ENCODE data around the gene ACBD4.
A peak's percentile ranks its signal among the peaks of the same experiment; 100 is the strongest.

Gene ACBD4

DNA sequence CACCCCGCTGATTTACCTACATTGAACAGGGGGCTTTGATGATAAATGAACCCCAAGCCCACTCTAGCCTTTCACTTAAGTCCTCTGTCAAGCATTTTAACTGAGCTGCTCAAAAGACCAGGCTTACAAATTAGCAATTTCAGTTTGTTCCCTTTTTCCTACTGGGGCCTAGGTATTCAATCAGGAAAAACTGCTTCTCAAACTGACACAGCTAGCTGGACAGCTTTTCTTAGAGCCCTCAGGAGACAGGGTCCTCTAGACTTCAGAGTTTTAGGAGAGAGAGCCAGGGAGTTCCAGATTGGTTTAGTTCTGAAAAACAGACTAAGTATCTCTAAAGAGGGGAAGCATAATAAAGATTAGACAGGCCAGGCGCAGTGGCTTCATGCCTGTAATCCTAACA, 20.0 kb downstream of the ACBD4 start:
- no peak for DNase-seq (ENCODE audit: low spot score)

- no peak for DNase-seq (ENCODE audit: low spot score)
Observed at GRCh38 chr17:45156242-45156641, 20.8 kb downstream of the ACBD4 start.

DNA sequence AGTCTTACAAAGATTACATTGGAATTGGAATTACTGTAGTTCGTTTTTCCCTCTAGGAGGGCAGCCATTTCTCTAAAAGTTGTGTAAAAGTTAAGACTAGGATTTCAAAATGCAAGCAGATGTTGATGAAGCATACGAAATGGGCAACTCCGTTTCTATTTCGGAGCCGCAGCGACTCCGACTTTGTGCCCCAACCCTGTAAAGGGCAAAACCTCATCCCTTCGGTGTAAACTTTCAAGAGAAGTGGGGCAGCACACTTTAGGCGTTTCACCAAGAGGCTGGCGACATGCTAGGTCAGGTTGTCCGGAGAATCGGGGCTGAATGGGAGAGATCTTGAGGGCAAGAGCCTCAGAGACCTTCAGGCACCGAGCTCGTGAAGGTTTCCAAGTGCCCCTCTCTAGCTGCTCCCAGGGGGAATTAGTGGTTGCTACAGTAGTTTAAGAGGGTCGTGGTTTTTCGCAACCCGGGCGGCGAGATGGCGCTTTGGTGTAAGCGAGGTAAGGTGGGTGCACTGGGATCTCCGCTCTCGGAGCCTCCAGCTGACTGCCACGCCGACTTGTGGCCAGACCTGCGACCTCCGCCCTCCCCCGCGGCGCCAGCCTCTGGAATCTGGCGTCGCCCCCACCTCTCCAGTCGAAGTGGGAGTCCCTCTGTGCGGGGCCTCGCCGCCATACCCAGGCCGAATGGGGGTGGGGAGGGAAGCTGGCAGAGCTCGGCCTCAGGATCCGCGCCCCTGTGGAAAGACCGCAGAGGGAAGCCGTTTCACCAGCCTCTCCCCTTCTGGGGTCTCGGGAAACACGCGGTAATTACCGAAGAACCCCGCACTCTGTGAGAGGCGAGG, 25.2 kb downstream of the ACBD4 start:
- peak; percentile 88 for DNase-seq (ENCODE audit: low spot score)

GRCh38 chr17:45161288-45162024, 26.0 kb downstream of the ACBD4 start, which contains the start of gene HEXIM2:
HEXIM2 (plus strand) TSS chr17:45161875; CDS start chr17:45162794, 919 bp downstream.
- peak; percentile 99 for DNase-seq (ENCODE audit: low spot score)

DNA sequence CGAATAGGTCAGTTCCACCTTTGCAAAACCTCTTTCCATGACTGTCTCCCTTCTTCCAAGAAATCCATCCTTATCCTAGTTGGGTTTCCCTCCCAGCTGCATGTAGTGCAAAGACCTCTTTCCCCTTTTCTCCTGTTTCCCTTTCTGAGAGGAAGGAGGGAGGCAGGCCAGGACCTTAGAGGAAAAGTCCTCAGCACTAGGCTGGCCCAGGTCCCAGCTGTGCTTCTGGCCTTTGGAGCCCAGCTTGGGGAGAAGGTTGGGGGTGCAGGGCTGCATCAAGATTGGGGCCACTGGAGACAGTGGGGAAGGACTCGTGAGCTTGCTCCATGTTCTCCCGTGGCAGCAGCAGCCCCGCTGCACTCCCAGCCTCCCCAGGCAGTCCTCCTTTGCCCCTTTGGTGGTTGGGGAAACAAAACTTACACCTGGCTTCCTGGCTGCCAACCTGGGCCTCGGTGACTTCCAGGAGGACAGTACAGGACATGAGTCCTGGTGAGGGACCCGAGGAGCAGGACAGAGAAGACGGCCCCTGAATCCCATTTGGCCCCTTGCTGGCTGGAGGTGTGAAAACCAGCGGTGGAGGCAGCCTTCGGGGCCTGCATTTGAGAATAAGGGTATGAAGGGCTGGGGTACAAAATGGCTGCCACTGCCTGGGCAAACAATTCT, 26.7 kb downstream of the ACBD4 start:
- peak; percentile 44 for DNase-seq (ENCODE audit: low spot score)

GRCh38 chr17:45164734-45165269, 29.3 kb downstream of the ACBD4 start:
- no peak for DNase-seq (ENCODE audit: low spot score)

GRCh38 chr17:45168991-45169752, 33.7 kb downstream of the ACBD4 start:
- DNase-seq (ENCODE audit: low spot score) = peak; percentile 28

DNA sequence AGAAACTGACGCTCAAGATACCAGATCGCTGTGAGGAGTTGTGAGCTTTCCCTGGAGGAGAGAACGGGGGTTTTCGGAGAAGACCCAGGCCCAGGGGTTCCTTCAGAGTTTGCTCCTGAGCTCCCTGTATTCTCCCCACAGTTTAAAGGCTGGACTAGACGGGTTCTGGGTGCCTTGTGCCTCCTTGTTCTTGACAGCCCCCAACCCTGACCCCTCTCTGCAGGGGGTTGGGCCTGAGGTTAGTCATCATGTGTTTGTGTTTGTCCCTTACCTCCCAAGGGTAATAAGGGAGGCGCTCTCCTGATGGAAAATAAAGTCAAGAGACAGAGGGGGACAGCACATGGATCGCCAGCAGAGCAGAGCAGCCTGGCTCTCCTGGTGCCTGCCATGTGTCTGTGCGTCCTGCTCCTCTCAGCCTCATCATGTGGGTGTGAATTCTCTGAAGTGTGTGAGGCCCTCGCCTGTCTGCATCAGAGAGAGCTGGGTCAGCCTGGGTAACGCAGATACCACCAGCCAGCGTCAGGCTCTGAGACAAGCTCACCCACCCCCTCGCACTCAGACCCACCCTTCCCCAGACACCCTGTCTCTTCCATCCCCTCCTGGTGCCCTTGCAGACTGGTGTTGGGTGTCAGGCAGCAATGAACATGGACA, 34.9 kb downstream of the ACBD4 start:
- DNase-seq (ENCODE audit: low spot score) = peak; percentile 30

- no peak for DNase-seq (ENCODE audit: low spot score)
Observed at GRCh38 chr17:45170931-45171337, 35.4 kb downstream of the ACBD4 start.

- DNase-seq (ENCODE audit: low spot score) = peak; percentile 47
Observed at GRCh38 chr17:45171338-45172231, 36.1 kb downstream of the ACBD4 start.

DNA sequence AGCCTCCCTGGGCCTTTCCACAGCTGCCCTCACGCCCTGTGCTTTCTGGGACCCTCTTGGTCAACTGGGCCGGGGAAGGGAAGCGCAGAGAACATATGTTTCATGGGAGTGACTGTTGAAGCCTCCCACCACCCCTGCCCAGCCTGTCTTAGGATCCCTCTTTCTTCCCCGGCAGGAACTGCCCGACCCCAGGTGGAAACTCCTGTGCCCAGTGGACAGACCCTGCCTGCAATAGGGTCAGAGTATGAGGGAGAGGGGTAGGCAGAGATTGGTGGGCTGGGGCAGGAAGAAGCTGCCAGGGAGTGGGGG, 36.7 kb downstream of the ACBD4 start:
- no peak for DNase-seq (ENCODE audit: low spot score)

- peak; percentile 91 for DNase-seq (ENCODE audit: low spot score)
Observed at GRCh38 chr17:45172541-45173286, 37.2 kb downstream of the ACBD4 start.

DNA sequence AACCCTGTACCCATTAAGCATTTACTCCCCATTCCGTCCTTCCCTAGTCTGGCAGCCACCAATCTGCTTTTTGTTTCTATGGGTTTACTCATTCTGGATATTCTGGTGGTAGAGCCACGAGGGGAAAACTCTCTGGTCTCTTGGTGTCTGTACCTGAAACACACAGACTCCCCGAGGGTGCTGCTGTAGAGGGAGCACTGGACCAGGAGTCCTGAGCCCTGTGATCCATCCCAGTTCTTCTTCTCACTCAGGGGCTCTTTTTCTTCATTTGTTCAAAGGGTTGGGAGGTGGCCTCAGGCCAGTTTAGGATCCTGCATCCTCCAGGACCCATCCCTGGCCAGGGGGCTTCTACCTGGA, 40.2 kb downstream of the ACBD4 start:
- no peak for DNase-seq (ENCODE audit: low spot score)

- DNase-seq (ENCODE audit: low spot score) = peak; percentile 33
Observed at GRCh38 chr17:45177563-45177962, 42.1 kb downstream of the ACBD4 start.

DNA sequence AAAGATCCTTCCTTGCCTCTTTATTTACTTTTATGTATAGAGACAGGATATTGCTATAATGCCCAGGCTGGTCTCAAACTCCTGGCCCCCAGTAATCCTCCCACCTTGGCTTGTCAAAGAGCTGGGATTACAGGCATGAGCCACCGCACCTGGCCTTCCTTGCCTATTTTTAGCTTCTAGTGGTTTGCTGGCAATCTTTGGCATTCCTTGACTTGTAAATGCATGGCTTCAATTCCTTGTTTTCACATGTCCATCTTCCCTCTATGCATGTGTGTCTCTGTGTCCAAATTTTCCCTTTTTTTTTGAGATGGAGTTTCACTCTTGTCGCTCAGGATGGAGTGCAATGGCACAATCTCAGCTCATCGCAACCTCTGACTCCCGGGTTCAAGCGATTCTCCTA, 48.7 kb downstream of the ACBD4 start:
- no peak for DNase-seq (ENCODE audit: low spot score)

DNA sequence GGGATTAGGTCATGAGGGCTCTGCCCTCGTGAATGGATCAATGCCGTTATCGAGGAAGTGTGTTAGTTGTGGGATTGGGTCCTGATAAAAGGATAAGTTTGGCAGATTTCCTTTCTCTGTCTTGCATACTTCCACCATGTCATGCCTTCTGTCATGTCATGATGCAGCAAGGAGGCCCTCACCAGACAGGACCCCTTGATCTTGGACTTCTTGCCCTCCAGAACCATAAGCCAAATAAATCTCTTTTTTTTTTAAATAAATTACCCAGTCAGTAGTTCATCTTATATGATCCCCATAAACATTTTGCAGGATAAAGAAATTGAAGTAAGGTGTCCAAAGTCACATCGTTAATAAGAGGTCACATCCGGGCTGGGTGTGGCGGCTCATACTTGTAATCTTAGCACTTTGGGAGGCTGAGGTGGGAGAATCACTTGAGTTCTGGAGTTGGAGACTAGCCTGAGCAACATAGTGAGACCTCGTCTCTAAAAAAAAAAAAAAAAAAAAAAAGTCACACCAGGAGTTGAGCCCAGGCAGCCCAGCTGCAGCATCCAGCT, 51.4 kb downstream of the ACBD4 start:
- DNase-seq (ENCODE audit: low spot score) = no peak

GRCh38 chr17:45189009-45189408, 53.5 kb downstream of the ACBD4 start:
- DNase-seq (ENCODE audit: low spot score) = no peak

DNA sequence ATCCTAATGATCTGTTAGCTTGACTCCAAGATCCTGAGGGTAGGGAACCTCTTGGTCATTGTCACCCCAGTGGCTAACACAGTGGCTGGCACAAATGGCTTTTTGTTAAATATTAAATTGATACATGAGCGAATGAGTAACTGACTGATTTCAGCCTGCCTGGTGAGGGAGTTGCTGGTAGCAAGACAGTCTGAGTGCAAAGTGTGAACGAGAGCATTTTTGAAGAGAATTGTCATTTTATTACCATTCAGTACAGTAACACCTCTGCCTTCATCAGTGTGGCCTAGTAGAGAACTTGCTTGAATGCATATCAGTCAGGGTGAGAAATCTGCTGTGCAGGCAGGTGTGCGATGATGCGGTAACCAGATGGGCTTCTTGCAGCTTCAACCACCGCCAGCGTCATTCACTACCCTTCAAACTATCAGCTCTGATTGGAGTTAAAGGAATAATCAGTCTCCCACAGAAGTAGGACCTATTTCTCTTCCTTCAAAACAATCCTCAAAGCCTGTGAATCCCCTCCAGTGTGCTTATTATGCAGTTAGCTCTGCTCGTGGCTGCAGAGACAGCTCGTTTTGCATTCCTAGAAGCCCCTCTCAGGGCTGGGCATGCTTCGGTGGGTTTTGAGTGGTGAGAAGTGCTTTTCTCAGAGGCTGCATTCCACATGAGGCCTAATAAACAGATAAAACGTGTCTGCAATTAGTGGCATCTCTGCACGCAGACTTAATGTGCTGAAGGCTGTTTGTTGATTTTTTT, 55.2 kb downstream of the ACBD4 start:
- no peak for DNase-seq (ENCODE audit: low spot score)
